ENCODE measurements around the gene BLOC1S4. TPM values are rescaled to one million over a fixed set of nuclear protein-coding genes. Genes with fewer than 3 reads are reported as not detected.

BLOC1S4 gene
- polyA plus RNA-seq, 1 of the 3 experiments (the other 2 are of a cell fraction), result 22.1 TPM

GRCh38 chr4:6734165-6734786 is 18.3 kb downstream of the BLOC1S4 start:
- Histone ChIP-seq H3K27me3 (ENCODE audit: insufficient read depth) (no peaks in the 10 kb centered on the region), H2AFZ (ENCODE audit: low read depth) (no peak overlapping the region), H4K20me1 (ENCODE audit: insufficient read depth) (no peaks in the 10 kb centered on the region), H3K4me1 (ENCODE audit: control insufficient read depth in 1 of 2, insufficient read depth in 2 of 2, low read depth in 1 of 2, low read length in 1 of 2) (no peaks in the 10 kb centered on the region), H3K4me2 (no peak overlapping the region), H3K36me3 (replicated peaks in 1 of 2; ENCODE audit: control insufficient read depth in 1 of 2, insufficient read depth in 2 of 2, low read length in 1 of 2) (no peaks in the 10 kb centered on the region), H3K4me3 (ENCODE audit: low read depth in 2 of 2, low read length in 1 of 2) (no peak overlapping the region), H3K9me3 (no peaks in the 10 kb centered on the region), H3K79me2 (ENCODE audit: insufficient read depth) (no peaks in the 10 kb centered on the region), H3K9ac (no peak overlapping the region), H3K9me2 (no peaks in the 10 kb centered on the region), H3K27ac (ENCODE audit: low read depth in 2 of 2, low read length in 1 of 2) (no peak overlapping the region), H3F3A (replicated peaks; ENCODE audit: insufficient read depth) (no peaks in the 10 kb centered on the region)
- DNase-seq, result peak; percentile 3
- CTCF ChIA-PET, result interaction anchor here (1.5 to 2.5 kb wide), 2 partner anchors 14 to 139 kb away, joined by 4 to 10 read pairs; no protein-coding TSS in a partner anchor
- WGBS (ENCODE audit: low lambda C conversion rate), result 79% methylated on average over 16 of the region's 16 CpGs
- POLR2A ChIA-PET, result no interaction called here
- TF ChIP-seq NFIC (IDR thresholded peaks at IDR 0.05; ENCODE audit: borderline replicate concordance) (no peak), SIN3A (IDR thresholded peaks at IDR 0.05; ENCODE audit: borderline replicate concordance, low read depth, low read length) (no peak), RAD21 (IDR thresholded peaks at IDR 0.05; ENCODE audit: low read length) (no peak), TEAD4 (IDR thresholded peaks at IDR 0.05; ENCODE audit: borderline replicate concordance, insufficient read depth) (no peak), ELF1 (IDR thresholded peaks at IDR 0.05) (no peak), GABPA (IDR thresholded peaks at IDR 0.05; ENCODE audit: low read depth) (no peak)

- no peak overlapping the region for H3K4me2 ChIP-seq
- no peaks in the 10 kb centered on the region for H3K9me3 ChIP-seq
- DNase-seq, result no peak
- H4K20me1 ChIP-seq (ENCODE audit: insufficient read depth), result no peaks in the 10 kb centered on the region
- no peaks in the 10 kb centered on the region for H3K4me1 ChIP-seq (ENCODE audit: control insufficient read depth in 1 of 2, insufficient read depth in 2 of 2, low read depth in 1 of 2, low read length in 1 of 2)
- 44% methylated on average over 4 of the region's 4 CpGs for WGBS (ENCODE audit: low lambda C conversion rate)
- H3K27me3 ChIP-seq (ENCODE audit: insufficient read depth), result no peaks in the 10 kb centered on the region
- CTCF ChIA-PET, result no interaction called here
- H3K9ac ChIP-seq, result no peak overlapping the region
- H3K79me2 ChIP-seq (ENCODE audit: insufficient read depth), result no peaks in the 10 kb centered on the region
- H3K9me2 ChIP-seq, result no peaks in the 10 kb centered on the region
- H3K27ac ChIP-seq (ENCODE audit: low read depth in 2 of 2, low read length in 1 of 2), result no peak overlapping the region
- H3F3A ChIP-seq (replicated peaks; ENCODE audit: insufficient read depth), result no peaks in the 10 kb centered on the region
- no peak overlapping the region for H3K4me3 ChIP-seq (ENCODE audit: low read depth in 2 of 2, low read length in 1 of 2)
- POLR2A ChIA-PET, result no interaction called here
- TF ChIP-seq MAX (IDR thresholded peaks at IDR 0.05; ENCODE audit: low read depth) (no peak), TAF1 (IDR thresholded peaks at IDR 0.05; ENCODE audit: borderline replicate concordance, low read depth, low read length) (no peak), GABPA (IDR thresholded peaks at IDR 0.05; ENCODE audit: low read depth) (no peak), TCF12 (IDR thresholded peaks at IDR 0.05) (no peak), POLR2AphosphoS5 (IDR thresholded peaks at IDR 0.05; ENCODE audit: low read depth, low read length) (no peak), IRF3 (IDR thresholded peaks at IDR 0.05; ENCODE audit: low read depth, low read length) (no peak), CTCF (IDR thresholded peaks at IDR 0.05) (no peak), NRF1 (IDR thresholded peaks at IDR 0.05; ENCODE audit: low read depth, low read length) (no peak), SMC3 (IDR thresholded peaks at IDR 0.05; ENCODE audit: low read depth, low read length) (no peak), ELF1 (IDR thresholded peaks at IDR 0.05) (no peak), MEF2A (IDR thresholded peaks at IDR 0.05; ENCODE audit: borderline replicate concordance, low read depth) (no peak), PBX3 (IDR thresholded peaks at IDR 0.05) (no peak), RXRA (IDR thresholded peaks at IDR 0.05; ENCODE audit: borderline replicate concordance, low read depth) (no peak), TEAD4 (IDR thresholded peaks at IDR 0.05; ENCODE audit: borderline replicate concordance, insufficient read depth) (no peak), FOSL2 (IDR thresholded peaks at IDR 0.05; ENCODE audit: borderline replicate concordance, low read depth) (no peak), FOXJ3 (CRISPR knock-in tag; IDR thresholded peaks at IDR 0.05) (no peak), USF2 (IDR thresholded peaks at IDR 0.05; ENCODE audit: borderline replicate concordance, low read depth, low read length) (no peak), RCOR1 (IDR thresholded peaks at IDR 0.05; ENCODE audit: low read length) (no peak), CHD2 (IDR thresholded peaks at IDR 0.05; ENCODE audit: low read length, partially characterized antibody) (no peak)
- H2AFZ ChIP-seq (ENCODE audit: low read depth), result no peak overlapping the region
- H3K36me3 ChIP-seq (replicated peaks in 1 of 2; ENCODE audit: control insufficient read depth in 1 of 2, insufficient read depth in 2 of 2, low read length in 1 of 2), result no peaks in the 10 kb centered on the region
Observed at GRCh38 chr4:6739920-6740319, 23.9 kb downstream of the BLOC1S4 start.
